HG03457 (cell line): Measurements from ENCODE around the gene IDUA.
"Not testable (repeated sequence)": the region's sequence is repeated elsewhere in the genome, so short reads cannot be mapped to it uniquely, and the experiment has no call there.

Experiments used
- ATAC-seq: cut with Tn5 transposase; IDR thresholded peaks from one replicate; pipeline ENCODE4 v1.9.1; 2021; ENCODE audit warnings: moderate number of reproducible peaks; ENCODE audit not compliant: unreplicated experiment

IDUA gene

GRCh38 chr4:966266-967112 is 20.4 kb upstream of the IDUA start:
- ATAC-seq: no peak

GRCh38 chr4:967113-968104 is 19.4 kb upstream of the IDUA start:
- ATAC-seq: no peak

GRCh38 chr4:968221-968620 is 18.6 kb upstream of the IDUA start:
- no peak for ATAC-seq

- ATAC-seq: no peak
Measured at GRCh38 chr4:968621-969394, 18.0 kb upstream of the IDUA start.

GRCh38 chr4:970046-970745 is 16.6 kb upstream of the IDUA start:
- ATAC-seq: no peak

- no peak for ATAC-seq
Measured at GRCh38 chr4:970854-971520, 15.9 kb upstream of the IDUA start.

- ATAC-seq: no peak
Measured at GRCh38 chr4:971666-972500, 15.0 kb upstream of the IDUA start.

GRCh38 chr4:972651-973424 is 14.0 kb upstream of the IDUA start:
- peak; percentile 19 for ATAC-seq

- ATAC-seq: peak; percentile 44
Measured at GRCh38 chr4:973431-974397, 13.1 kb upstream of the IDUA start, which contains the start of gene DGKQ. TSS of gene DGKQ (minus strand) at chr4:973569. CDS start at chr4:973482, 87 bp downstream.

- ATAC-seq: no peak
Measured at GRCh38 chr4:974668-975067, 12.2 kb upstream of the IDUA start.

GRCh38 chr4:976016-976415 is 10.8 kb upstream of the IDUA start:
- ATAC-seq: not testable (repeated sequence)

- ATAC-seq: no peak
Measured at GRCh38 chr4:978957-979701, 7.7 kb upstream of the IDUA start.

GRCh38 chr4:982291-982690 is 4.6 kb upstream of the IDUA start:
- ATAC-seq: no peak

GRCh38 chr4:982814-983213 is 4.0 kb upstream of the IDUA start:
- no peak for ATAC-seq

GRCh38 chr4:984336-985054 is 2.3 kb upstream of the IDUA start:
- ATAC-seq: no peak
